Uterus (tissue), 4 donors: Measurements from ENCODE around the gene MAP4. TPM values are rescaled to one million over a fixed set of nuclear protein-coding genes. Genes with fewer than 3 reads are reported as not detected.

Experiments used
- DNase-seq, 2 donors: peaks; one replicate each; pipeline ENCODE4 v3.0.0-alpha.2; 2019 to 2020
- H3K27ac ChIP-seq, 2 donors: fragments of 200-600 bp; sonication (generic); 1 replicate in 1 of 2; 2 replicates in 1 of 2; pipeline ENCODE4 v1.5.1; 2016 to 2018
- H3K27me3 ChIP-seq, 2 donors: fragments of 200-600 bp; sonication (generic); one replicate each; pipeline ENCODE4 v1.5.1; 2018 to 2019; ENCODE audit warnings: control low read depth in 1 of 2
- H3K36me3 ChIP-seq, 2 donors: fragments of 200-600 bp; sonication (generic); one replicate each; pipeline ENCODE4 v1.5.1; 2019; ENCODE audit warnings: control low read depth in 1 of 2
- H3K4me1 ChIP-seq, 2 donors: fragments of 200-600 bp; sonication (generic); one replicate each; pipeline ENCODE4 v1.5.1; 2018 to 2019; ENCODE audit warnings: control low read depth in 1 of 2
- H3K4me3 ChIP-seq, 2 donors: fragments of 200-600 bp; sonication (generic); 1 replicate in 1 of 2; 2 replicates in 1 of 2; pipeline ENCODE4 v1.5.1; 2018 to 2019; ENCODE audit warnings: mild to moderate bottlenecking in 1 of 2
- H3K9me3 ChIP-seq, 2 donors: fragments of 200-600 bp; sonication (generic); one replicate each; pipeline ENCODE4 v1.5.1; 2019; ENCODE audit warnings: control low read depth in 1 of 2
- CTCF ChIP-seq, 4 experiments: fragments of 200-600 bp in 2 of 4; fragments of 450-650 bp in 2 of 4; sonication (generic) in 2 of 4; IDR thresholded peaks; one replicate each; pipeline ENCODE4 v1.5.1; 2016 to 2019; ENCODE audit warnings: antibody characterized with exemption in 4 of 4, mild to moderate bottlenecking in 2 of 4, moderate library complexity in 1 of 4
- POLR2A ChIP-seq, 2 donors: fragments of 450-650 bp; IDR thresholded peaks; one replicate each; pipeline ENCODE4 v1.6.1; 2016; ENCODE audit warnings: antibody characterized with exemption in 2 of 2, mild to moderate bottlenecking in 1 of 2, moderate library complexity in 1 of 2
- intact Hi-C: fragments of 100-400 bp; cut with DNase I; formaldehyde crosslinking; loops from one replicate; pipeline ENCODE4 v1.15.1; 2023; ENCODE audit warnings: low total_unique reads
- total RNA-seq, 4 donors: library from RNA; depleted of rRNA in 3 of 4; stranded (reverse); fragments of >200 nt in 3 of 4; gene quantifications; one replicate each; pipeline versions ENCODE4 v1.1.0 to v1.2.4, GENCODE V29; 2014 to 2023
- donor health status: DM: yes; HTN: yes; CAD: no.

MAP4 gene
- total RNA-seq, 4 donors from 2014 or later, result 51.5 to 264 (median 79.7) TPM

GRCh38 chr3:48023377-48023776 is 7.2 kb upstream of the MAP4 start:
- Histone ChIP-seq H3K27ac (no peak overlapping the region), H3K36me3 (no peaks in the 10 kb centered on the region), H3K27me3 (no peaks in the 10 kb centered on the region), H3K4me3 (no peak overlapping the region), H3K4me1 (no peaks in the 10 kb centered on the region), H3K9me3 (no peaks in the 10 kb centered on the region)
- TF ChIP-seq CTCF (IDR thresholded peaks at IDR 0.05) (no peak), POLR2A (IDR thresholded peaks at IDR 0.05) (no peak)
- DNase-seq, result no peak
- intact Hi-C loops, result no loop called here

GRCh38 chr3:48022178-48022577 is 6.0 kb upstream of the MAP4 start:
- intact Hi-C loops, result no loop called here
- no peaks in the 10 kb centered on the region for H3K4me1 ChIP-seq

GRCh38 chr3:48018841-48019240 is 2.6 kb upstream of the MAP4 start:
- H3K9me3 ChIP-seq, result no peaks in the 10 kb centered on the region
- no peak overlapping the region for H3K4me3 ChIP-seq
- TF ChIP-seq POLR2A (IDR thresholded peaks at IDR 0.05) (no peak), CTCF (IDR thresholded peaks at IDR 0.05) (no peak)
- no peaks in the 10 kb centered on the region for H3K36me3 ChIP-seq
- no peaks in the 10 kb centered on the region for H3K27me3 ChIP-seq
- no peak overlapping the region for H3K27ac ChIP-seq
- H3K4me1 ChIP-seq, result peaks cover 0 to 20% of the 10 kb centered on the region in 2 donors
- intact Hi-C loops, result no loop called here
- no peak for DNase-seq

More at GRCh38 chr3:48022178-48022577, 6.0 kb upstream of the MAP4 start:
- DNase-seq, result no peak
- no peaks in the 10 kb centered on the region for H3K27me3 ChIP-seq
- H3K4me3 ChIP-seq, result no peak overlapping the region
- TF ChIP-seq POLR2A (IDR thresholded peaks at IDR 0.05), result no peak
- TF ChIP-seq CTCF (IDR thresholded peaks at IDR 0.05), result no peak
- no peaks in the 10 kb centered on the region for H3K36me3 ChIP-seq
- no peak overlapping the region for H3K27ac ChIP-seq
- H3K9me3 ChIP-seq, result no peaks in the 10 kb centered on the region

- H3K4me3 ChIP-seq, result no peak overlapping the region
- no peak for TF ChIP-seq CTCF (IDR thresholded peaks at IDR 0.05)
- no peak for TF ChIP-seq POLR2A (IDR thresholded peaks at IDR 0.05)
Observed at GRCh38 chr3:48015431-48016180, 610 bp downstream of the MAP4 start.

GRCh38 chr3:48014358-48014757 is 1.9 kb downstream of the MAP4 start:
- H3K27ac ChIP-seq, result peak overlapping the region in 1 of 2 donors; percentile 11
- intact Hi-C loops, result no loop called here
- TF ChIP-seq CTCF (IDR thresholded peaks at IDR 0.05) (no peak), POLR2A (IDR thresholded peaks at IDR 0.05) (no peak)
- DNase-seq, result no peak
- peaks cover 4 to 20% of the 10 kb centered on the region in 2 donors for H3K4me1 ChIP-seq
- H3K36me3 ChIP-seq, result no peaks in the 10 kb centered on the region
- H3K4me3 ChIP-seq, result no peak overlapping the region
- H3K9me3 ChIP-seq, result no peaks in the 10 kb centered on the region
- no peaks in the 10 kb centered on the region for H3K27me3 ChIP-seq

More at GRCh38 chr3:48015431-48016180, 610 bp downstream of the MAP4 start:
- peak overlapping the region; percentile 11 to 49 for H3K27ac ChIP-seq
- intact Hi-C loops, result no loop called here
- no peaks in the 10 kb centered on the region for H3K27me3 ChIP-seq
- H3K9me3 ChIP-seq, result no peaks in the 10 kb centered on the region
- H3K36me3 ChIP-seq, result no peaks in the 10 kb centered on the region
- no peak for DNase-seq
- peaks cover 4 to 20% of the 10 kb centered on the region in 2 donors for H3K4me1 ChIP-seq
